Brain microvascular endothelial cell (primary cell): ENCODE results near the gene FIGN.
A peak's percentile ranks its signal among the peaks of the same experiment; 100 is the strongest.

Experiments used
- DNase-seq: peaks from one replicate; pipeline ENCODE4 v3.0.0-alpha.2; 2020
- H3K27ac ChIP-seq: fragments of 250-450 bp; sonication (Bioruptor Pico); 2 replicates; pipeline ENCODE4 v1.5.1; 2020; ENCODE audit warnings: mild to moderate bottlenecking, moderate library complexity
- H3K27me3 ChIP-seq: fragments of 250-450 bp; sonication (Bioruptor Pico); replicated peaks from 2 replicates; pipeline ENCODE4 v1.5.1; 2020; ENCODE audit warnings: mild to moderate bottlenecking
- H3K36me3 ChIP-seq: fragments of 250-450 bp; sonication (Bioruptor Pico); replicated peaks from 2 replicates; pipeline ENCODE4 v1.5.1; 2020; ENCODE audit warnings: mild to moderate bottlenecking
- H3K4me3 ChIP-seq: 2 replicates; pipeline ENCODE4 v1.5.1; 2011; ENCODE audit warnings: low read depth, mild to moderate bottlenecking, control low read depth, low read length, moderate library complexity
- in situ Hi-C: cut with HindIII; loops from 2 replicates; pipeline ENCODE4 v1.10.0; 2017; ENCODE audit warnings: low sequenced_read_pairs, low pct_ligation_motif_present
- TF ChIP-seq, protein P1 (sequence below): IDR thresholded peaks from 2 replicates; pipeline ENCODE4 v1.5.1; 2011; ENCODE audit warnings: low read depth, mild to moderate bottlenecking, moderate library complexity, low read length, control low read depth, inconsistent platforms; ENCODE audit errors: missing control alignments

FIGN gene

DNA sequence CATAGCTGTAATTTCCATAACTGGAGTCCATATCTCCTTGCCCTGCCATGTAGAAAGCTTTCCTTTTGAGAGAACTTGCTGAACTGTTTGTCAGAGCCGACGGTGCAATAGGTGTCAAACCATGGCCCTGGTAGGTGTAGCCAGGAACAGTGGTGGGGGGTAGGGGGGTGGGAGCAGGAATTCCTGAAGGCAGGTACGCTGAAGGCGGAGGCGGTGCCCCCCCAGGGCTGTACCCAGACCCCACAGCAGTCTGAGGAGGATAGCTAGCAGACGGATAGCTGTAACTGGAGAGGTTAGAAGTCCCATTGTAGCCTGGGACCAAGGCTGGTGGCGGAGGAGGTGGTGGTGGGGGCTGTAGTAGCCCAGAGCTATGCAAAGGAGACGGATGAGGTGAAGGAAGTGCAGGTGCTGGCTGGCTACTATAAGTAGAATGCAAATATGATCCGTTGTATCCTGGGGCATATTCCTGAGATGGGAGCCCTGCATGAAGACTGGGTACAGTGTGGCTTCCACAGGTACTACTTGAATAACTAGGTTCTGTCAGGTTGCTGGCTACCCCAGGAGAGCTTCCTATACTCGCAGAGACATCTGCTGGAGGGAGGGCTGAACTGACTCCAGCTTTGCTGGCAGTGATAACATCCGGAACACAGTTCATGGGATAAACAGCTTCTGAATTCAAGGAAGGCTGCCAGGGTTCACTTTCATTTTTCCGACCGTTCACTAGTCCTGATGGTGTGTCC is 124.8 kb downstream of the FIGN start:
- Histone ChIP-seq H3K27me3 (no peaks in the 10 kb centered on the region), H3K27ac (no peak overlapping the region), H3K4me3 (no peak overlapping the region), H3K36me3 (peaks cover 4% of the 10 kb centered on the region)
- in situ Hi-C loops = no loop called here
- DNase-seq = no peak
- TF ChIP-seq, protein P1, sequence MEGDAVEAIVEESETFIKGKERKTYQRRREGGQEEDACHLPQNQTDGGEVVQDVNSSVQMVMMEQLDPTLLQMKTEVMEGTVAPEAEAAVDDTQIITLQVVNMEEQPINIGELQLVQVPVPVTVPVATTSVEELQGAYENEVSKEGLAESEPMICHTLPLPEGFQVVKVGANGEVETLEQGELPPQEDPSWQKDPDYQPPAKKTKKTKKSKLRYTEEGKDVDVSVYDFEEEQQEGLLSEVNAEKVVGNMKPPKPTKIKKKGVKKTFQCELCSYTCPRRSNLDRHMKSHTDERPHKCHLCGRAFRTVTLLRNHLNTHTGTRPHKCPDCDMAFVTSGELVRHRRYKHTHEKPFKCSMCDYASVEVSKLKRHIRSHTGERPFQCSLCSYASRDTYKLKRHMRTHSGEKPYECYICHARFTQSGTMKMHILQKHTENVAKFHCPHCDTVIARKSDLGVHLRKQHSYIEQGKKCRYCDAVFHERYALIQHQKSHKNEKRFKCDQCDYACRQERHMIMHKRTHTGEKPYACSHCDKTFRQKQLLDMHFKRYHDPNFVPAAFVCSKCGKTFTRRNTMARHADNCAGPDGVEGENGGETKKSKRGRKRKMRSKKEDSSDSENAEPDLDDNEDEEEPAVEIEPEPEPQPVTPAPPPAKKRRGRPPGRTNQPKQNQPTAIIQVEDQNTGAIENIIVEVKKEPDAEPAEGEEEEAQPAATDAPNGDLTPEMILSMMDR = peak; percentile 48

DNA sequence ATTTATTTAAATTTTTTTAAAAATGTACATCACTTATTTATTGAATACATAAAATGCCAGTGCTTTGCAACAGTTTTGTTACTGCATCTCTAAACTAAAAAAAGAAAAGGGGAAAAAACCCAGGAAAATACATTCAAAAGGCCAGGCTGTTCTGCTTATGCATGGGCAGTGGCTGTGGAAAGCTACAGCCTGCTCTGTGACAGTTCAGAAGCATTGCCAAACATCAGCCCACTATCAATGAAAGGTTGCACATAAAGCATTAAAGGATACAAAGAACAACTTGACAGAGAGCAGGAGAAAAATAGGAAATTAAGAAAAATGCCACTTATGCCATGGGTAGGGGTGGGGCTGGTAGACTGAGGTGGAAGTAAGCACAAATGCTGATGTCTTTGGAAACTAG is 128.2 kb downstream of the FIGN start:
- Histone ChIP-seq H3K36me3 (peaks cover 4% of the 10 kb centered on the region), H3K27me3 (no peaks in the 10 kb centered on the region), H3K27ac (no peak overlapping the region), H3K4me3 (no peak overlapping the region)
- TF ChIP-seq, protein P1 = no peak
- no peak for DNase-seq
- in situ Hi-C loops = no loop called here

DNA sequence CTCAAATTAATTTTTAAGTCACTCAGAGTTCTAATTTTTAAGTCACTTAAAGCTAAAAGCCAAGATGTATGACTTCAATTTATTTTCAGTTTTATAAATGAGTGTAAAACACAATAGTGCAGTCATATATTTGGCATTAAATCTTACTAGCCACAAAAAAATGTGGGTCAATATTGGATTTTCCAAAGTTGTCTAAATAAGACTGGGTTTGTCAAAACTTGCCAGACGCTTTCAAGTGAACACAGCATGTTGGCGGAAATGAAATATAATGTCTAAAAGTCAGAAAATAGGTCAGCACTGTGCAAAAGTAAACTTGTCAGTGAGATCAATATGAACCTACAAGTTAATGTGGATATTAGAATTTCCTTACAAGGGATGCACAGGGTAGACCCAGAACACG is 128.9 kb downstream of the FIGN start:
- Histone ChIP-seq H3K27ac (no peak overlapping the region), H3K36me3 (peaks cover 4% of the 10 kb centered on the region), H3K27me3 (no peaks in the 10 kb centered on the region), H3K4me3 (no peak overlapping the region)
- no peak for DNase-seq
- TF ChIP-seq, protein P1 = no peak
- in situ Hi-C loops = no loop called here

DNA sequence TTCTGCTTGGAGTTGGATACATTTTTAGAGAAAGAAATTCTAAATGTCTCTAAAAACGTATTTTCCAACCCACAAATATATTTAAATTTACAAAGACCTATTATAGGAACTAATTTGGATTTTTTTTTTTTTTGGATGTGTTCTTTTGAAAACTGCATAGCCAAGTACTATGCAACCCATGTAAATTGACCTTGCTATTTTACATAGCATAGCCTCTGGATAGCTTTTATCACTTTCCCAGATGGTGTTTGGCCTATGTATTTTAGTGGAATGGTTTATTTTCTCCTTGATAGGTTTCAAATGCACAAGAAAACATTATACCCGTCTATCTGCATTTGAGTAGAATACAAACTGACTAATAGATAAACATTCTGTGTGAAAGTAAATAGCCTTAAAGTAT is 130.0 kb downstream of the FIGN start:
- TF ChIP-seq, protein P1 = no peak
- no peak overlapping the region for H3K4me3 ChIP-seq
- no peaks in the 10 kb centered on the region for H3K36me3 ChIP-seq
- in situ Hi-C loops = no loop called here
- no peak overlapping the region for H3K27ac ChIP-seq
- no peaks in the 10 kb centered on the region for H3K27me3 ChIP-seq
- DNase-seq = no peak

DNA sequence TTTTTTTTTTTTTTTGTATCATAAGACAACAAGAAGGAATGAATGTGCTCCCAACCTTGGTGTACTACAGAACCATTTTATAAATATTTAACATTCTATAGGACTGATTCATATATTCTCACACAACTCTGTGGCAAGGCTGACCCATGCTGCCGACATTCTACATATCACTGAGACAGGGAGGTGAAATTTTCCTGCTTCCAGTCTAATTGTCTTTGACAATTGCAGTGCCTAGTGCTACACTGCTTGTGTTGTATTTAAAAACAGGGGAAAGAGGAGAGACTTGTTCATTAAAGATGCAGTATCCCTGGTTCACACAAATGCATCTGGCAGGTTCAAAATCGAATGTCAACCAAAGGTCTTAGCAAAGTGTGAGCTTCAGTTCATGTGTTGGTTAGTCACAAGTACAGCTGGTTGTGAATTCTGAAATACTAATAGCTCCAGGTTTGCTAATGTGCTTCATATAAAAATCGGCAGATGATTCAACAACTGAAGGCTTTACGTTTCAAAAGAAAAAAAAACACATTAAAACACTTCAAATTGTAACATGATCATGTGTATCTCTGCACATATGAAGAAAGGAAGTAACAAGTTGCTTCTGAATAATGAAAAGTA is 130.8 kb downstream of the FIGN start:
- TF ChIP-seq, protein P1 = no peak
- DNase-seq = peak; percentile 77
- peak overlapping the region; percentile 82 for H3K27ac ChIP-seq
- no peak overlapping the region for H3K4me3 ChIP-seq
- no peaks in the 10 kb centered on the region for H3K27me3 ChIP-seq
- in situ Hi-C loops = no loop called here
- H3K36me3 ChIP-seq = no peaks in the 10 kb centered on the region
